Measurements from ENCODE around the gene BPIFA3.

BPIFA3 gene

DNA sequence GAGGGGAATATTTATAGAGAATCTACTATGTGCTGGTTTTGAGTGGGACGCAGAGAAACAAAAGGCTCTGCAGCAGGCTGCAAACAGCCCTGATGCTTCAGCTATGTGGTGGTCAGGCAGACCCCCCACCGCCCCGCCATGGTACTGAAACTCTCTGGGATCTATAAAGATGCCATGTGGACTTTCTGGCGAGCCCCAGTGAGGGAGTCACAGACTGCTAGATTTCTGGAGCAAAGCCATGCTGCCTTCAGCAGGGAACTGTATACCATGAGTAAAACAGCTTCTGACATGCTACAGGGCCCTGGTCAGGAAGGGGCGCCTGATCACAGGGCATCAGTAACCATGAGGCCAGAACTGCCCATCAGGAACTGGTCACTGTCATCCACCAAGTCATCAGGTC lies 46.6 kb downstream of the BPIFA3 start:
- no peak for TF ChIP-seq CTCF (IDR thresholded peaks at IDR 0.05; ENCODE audit: insufficient read depth, low read depth, low read length, missing control alignments)

DNA sequence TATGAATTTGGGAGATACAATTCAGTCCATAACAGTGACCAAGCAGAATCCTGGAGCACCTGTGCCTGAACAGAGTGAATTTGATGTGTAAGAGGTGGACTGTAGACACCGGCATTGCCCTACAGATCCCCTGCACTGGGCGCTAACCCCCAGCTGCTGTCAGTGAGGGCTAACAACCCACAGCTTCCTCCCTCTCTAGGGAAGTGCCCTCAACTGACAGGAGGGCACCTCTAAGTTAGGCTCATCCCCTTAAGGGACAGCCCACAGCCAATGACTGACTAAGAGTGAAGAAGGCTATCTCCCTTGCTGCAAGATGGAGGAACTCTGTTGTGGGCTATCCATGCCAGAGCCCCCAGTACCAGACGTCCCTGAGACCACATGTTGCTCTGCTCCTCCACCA lies 50.5 kb downstream of the BPIFA3 start:
- H3K4me3 ChIP-seq (ENCODE audit: low read depth, low read length): no peak overlapping the region
- no peak for TF ChIP-seq CTCF (IDR thresholded peaks at IDR 0.05; ENCODE audit: insufficient read depth, low read depth, low read length, missing control alignments)
- no peak for DNase-seq (ENCODE audit: low read depth)

More for the DNA sequence above, 46.6 kb downstream of the BPIFA3 start:
- DNase-seq (ENCODE audit: low read depth): no peak
- no peak overlapping the region for H3K4me3 ChIP-seq (ENCODE audit: low read depth, low read length)

- no peak for TF ChIP-seq CTCF (IDR thresholded peaks at IDR 0.05; ENCODE audit: insufficient read depth, low read depth, low read length, missing control alignments)
- no peak for DNase-seq (ENCODE audit: low read depth)
- no peak overlapping the region for H3K4me3 ChIP-seq (ENCODE audit: low read depth, low read length)
Observed at GRCh38 chr20:33272155-33272873, 55.2 kb downstream of the BPIFA3 start.

DNA sequence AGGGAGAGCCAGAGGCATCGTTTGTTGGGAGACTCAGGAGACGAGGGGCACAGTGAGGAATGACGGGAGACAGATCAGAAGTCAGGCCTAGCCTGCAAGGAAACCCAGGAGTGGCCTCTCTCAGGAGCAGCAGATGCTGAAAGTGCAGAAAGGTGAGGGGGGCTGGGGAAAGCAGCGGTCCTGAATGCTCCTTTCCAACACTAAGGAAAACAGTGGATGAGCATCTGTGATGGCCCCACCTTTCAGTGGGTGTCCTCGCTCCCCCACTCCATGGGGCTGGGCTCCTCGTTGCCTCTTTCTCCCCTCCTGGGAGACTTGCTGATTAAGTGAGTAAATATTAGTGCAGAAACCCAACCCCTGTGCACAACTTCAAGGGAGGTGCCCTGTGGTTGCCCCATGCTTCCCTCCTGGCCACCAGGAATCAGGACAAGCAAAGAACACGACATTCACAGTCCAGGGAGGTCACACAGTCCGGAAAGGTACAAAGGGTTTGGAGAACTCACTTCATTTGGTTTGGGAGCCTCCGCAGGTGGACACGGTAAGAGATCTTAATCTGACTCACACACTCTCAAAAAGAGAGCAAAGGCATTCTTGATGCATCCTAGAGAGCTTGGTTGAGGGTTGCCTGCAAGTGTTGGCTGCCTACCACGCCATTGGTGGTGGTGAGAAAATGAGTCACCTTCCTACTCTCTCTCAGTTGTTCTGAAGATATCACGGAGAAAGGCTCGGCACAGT lies 56.1 kb downstream of the BPIFA3 start:
- no peak for TF ChIP-seq CTCF (IDR thresholded peaks at IDR 0.05; ENCODE audit: insufficient read depth, low read depth, low read length, missing control alignments)
- no peak overlapping the region for H3K4me3 ChIP-seq (ENCODE audit: low read depth, low read length)
- no peak for DNase-seq (ENCODE audit: low read depth)

DNA sequence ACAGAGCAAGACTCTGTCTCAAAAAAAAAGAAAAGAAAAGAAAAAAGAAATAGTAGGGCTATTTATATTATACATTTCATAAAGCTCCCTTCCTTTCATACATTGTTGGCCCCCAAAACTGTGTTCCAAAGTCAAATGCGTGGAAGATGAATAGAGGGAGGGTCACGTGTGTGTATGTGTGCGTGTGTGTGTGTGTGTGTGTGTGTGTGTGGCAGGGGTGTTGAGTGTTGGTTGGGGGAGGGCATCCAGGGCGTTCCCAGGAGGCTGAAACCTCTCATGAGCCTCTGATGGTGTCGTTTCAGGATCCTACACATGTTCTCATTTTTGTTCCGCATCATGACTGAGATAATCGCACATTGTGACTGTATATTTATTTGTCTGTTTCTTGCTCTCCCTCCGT lies 58.1 kb downstream of the BPIFA3 start:
- H3K4me3 ChIP-seq (ENCODE audit: low read depth, low read length): no peak overlapping the region
- TF ChIP-seq CTCF (IDR thresholded peaks at IDR 0.05; ENCODE audit: insufficient read depth, low read depth, low read length, missing control alignments): no peak

DNA sequence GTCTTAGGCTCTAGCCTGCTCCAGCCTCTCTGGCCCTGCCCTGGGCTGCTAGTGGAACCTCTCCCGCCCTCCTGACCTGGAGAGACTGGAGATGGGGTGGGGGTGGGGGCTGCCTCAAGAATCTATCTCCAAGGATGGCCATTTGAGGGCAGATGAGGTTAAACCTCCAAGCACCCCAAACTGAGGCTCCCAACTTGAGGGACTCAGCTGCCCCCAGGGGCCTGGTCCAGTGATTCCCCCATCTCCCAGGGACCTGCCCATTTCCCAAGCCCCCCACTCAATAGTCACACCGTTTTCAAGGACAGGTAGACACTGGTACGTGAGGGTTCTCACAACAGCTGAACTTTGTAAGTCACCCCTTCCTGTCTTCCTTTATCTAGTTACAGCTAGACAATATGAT lies 58.7 kb downstream of the BPIFA3 start:
- DNase-seq (ENCODE audit: low read depth): no peak
- H3K4me3 ChIP-seq (ENCODE audit: low read depth, low read length): no peak overlapping the region
- no peak for TF ChIP-seq CTCF (IDR thresholded peaks at IDR 0.05; ENCODE audit: insufficient read depth, low read depth, low read length, missing control alignments)

More for the DNA sequence above, 58.1 kb downstream of the BPIFA3 start:
- no peak for DNase-seq (ENCODE audit: low read depth)

Measured in GM12865 (cell line).